ENCODE results near the gene SCT. TPM values are rescaled to one million over a fixed set of nuclear protein-coding genes. Genes with fewer than 3 reads are reported as not detected.

Gene SCT, protein sequence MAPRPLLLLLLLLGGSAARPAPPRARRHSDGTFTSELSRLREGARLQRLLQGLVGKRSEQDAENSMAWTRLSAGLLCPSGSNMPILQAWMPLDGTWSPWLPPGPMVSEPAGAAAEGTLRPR
- total RNA-seq (not detected), polyA plus RNA-seq (not detected)

DNA sequence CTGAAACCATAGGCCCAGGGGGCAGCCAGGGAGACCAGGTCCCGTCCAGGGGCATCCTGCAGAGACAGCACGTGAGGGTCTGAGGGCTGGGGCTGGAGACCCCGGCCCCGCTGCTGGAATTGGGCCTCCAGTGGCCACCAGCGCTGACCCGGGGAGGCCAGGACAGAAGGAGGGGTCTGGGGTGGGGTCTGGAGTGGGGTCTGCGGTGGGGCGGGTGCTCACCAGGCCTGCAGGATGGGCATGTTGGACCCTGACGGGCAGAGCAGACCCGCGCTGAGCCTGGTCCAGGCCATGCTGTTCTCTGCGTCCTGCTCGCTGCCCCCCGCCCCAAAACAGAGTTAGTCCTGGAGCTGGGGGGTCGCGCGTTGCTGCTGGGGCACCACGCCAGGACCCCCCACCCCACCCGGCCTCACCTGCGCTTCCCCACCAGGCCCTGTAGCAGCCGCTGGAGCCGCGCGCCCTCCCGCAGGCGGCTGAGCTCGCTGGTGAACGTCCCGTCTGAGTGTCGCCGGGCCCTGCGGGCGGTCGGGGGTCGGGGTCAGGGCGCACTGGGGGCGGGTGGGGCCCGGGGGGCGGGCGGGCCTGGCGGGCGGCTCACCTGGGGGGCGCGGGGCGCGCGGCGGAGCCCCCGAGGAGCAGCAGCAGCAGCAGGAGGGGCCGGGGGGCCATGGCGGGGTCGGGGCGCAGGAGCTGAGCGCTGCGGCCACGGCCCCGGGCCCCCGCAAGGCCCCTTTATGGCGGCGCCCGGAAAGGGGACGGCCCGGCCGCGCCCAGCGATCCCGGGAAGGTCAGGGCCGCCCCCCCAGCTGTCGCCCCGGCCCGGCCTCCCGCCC, at the start of gene SCT:
TSS of gene SCT (minus strand) at position 707 of the 833 bp plus-strand sequence. CDS start at position 669, 38 bp downstream.
- Mint-ChIP-seq H3K9me3 (peaks cover 0 to 2% (median 0%) of the 10 kb centered on the region in 5 donors), H3K27ac (peak within 1 kb of the TSS in 1 of 8 donors; percentile 92), H3K4me3 (peak within 1 kb of the TSS in 3 of 7 donors; percentile 5 to 78 (median 38)), H3K36me3 (peaks cover 0 to 3% (median 1%) of the 10 kb centered on the region in 3 donors), H3K4me1 (peaks cover 15 to 24% (median 20%) of the 10 kb centered on the region in 3 donors), H3K27me3 (peaks cover 18 to 27% of the 10 kb centered on the region in 2 donors)
- ChIA-PET POLR2A (interaction anchor here (0.6 kb wide), 1 partner anchor 58 kb away, joined by 6 read pairs; no protein-coding TSS in a partner anchor), CTCF (interaction anchor here (1.3 kb wide), 1 partner anchor 72 kb away, joined by 3 read pairs; no protein-coding TSS in a partner anchor)
- no peak for DNase-seq
- Histone ChIP-seq H3K9me3 (ENCODE audit: low read length) (no peaks in the 10 kb centered on the region), H3K4me3 (ENCODE audit: low read length) (no peak within 1 kb of the TSS), H3K4me1 (ENCODE audit: insufficient read depth, low read length) (peaks cover 9% of the 10 kb centered on the region), H3K27ac (ENCODE audit: low read depth, low read length) (no peak within 1 kb of the TSS), H3K36me3 (ENCODE audit: insufficient read depth, low read length) (no peaks in the 10 kb centered on the region), H3K27me3 (ENCODE audit: insufficient read depth, low read length, poor library complexity, severe bottlenecking) (peaks cover 4% of the 10 kb centered on the region)

DNA sequence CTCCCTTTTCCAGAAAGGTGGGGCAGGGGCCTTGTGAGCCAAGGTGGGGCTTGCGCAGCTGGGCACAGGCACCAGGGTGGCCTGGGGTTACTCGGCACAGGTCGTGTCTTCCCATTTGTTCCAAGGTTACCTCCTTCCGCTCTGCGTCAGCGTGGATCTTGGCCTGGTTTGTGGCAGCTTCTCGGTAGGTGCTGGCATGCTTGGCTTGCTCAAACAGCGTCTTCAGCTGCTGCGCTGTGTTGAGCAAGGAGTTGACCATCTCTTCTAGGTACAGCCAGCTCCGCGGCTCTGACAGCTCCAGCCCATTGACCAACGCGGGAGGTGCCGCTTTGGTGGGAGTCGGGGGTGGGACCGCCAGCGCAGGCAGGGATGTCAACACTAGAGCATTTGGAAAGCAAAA, 47.4 kb upstream of the SCT start:
- Histone ChIP-seq H3K36me3 (ENCODE audit: insufficient read depth, low read length) (peaks cover 20% of the 10 kb centered on the region), H3K27me3 (ENCODE audit: insufficient read depth, low read length, poor library complexity, severe bottlenecking) (no peaks in the 10 kb centered on the region), H3K27ac (ENCODE audit: low read depth, low read length) (no peak overlapping the region), H3K9me3 (ENCODE audit: low read length) (no peaks in the 10 kb centered on the region), H3K4me3 (ENCODE audit: low read length) (no peak overlapping the region), H3K4me1 (ENCODE audit: insufficient read depth, low read length) (no peaks in the 10 kb centered on the region)
- no peak overlapping the region for H3K4me3 Mint-ChIP-seq
- H3K4me1 Mint-ChIP-seq: no peaks in the 10 kb centered on the region
- no peak for DNase-seq
- H3K36me3 Mint-ChIP-seq: peaks cover 0 to 55% (median 12%) of the 10 kb centered on the region in 3 donors
- POLR2A ChIA-PET: no interaction called here
- CTCF ChIA-PET: interaction anchor here (1.3 kb wide), 1 partner anchor 49 kb away, joined by 3 read pairs; no protein-coding TSS in a partner anchor
- H3K27ac Mint-ChIP-seq: no peak overlapping the region
- H3K9me3 Mint-ChIP-seq: no peaks in the 10 kb centered on the region
- no peaks in the 10 kb centered on the region for H3K27me3 Mint-ChIP-seq

DNA sequence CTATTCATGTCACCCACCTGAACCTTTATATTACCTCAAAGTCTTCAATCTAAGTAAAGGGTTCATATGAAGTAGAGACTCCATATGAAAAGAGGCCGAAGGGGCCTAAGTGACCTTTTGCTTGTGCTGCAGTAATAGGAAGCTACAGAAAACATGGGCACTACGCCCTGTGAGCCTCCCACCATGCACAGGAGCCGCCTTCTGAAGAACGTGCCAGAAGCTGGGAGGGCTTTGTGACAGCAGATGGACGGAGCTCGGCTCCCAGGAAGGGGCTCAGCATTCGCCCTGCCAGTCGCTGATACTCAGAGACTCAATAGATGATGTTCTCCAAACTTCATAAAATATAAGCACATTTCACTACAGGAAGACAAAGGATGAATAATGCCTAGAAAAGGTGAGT, 46.9 kb upstream of the SCT start:
- no peak overlapping the region for H3K27ac ChIP-seq (ENCODE audit: low read depth, low read length)
- peaks cover 0 to 50% (median 12%) of the 10 kb centered on the region in 3 donors for H3K36me3 Mint-ChIP-seq
- no peaks in the 10 kb centered on the region for H3K27me3 Mint-ChIP-seq
- DNase-seq: no peak
- no peak overlapping the region for H3K4me3 Mint-ChIP-seq
- no peak overlapping the region for H3K4me3 ChIP-seq (ENCODE audit: low read length)
- CTCF ChIA-PET: interaction anchor here (1.3 kb wide), 1 partner anchor 50 kb away, joined by 3 read pairs; no protein-coding TSS in a partner anchor
- H3K4me1 ChIP-seq (ENCODE audit: insufficient read depth, low read length): no peaks in the 10 kb centered on the region
- no peaks in the 10 kb centered on the region for H3K9me3 Mint-ChIP-seq
- peak overlapping the region in 2 of 8 donors; percentile 3 to 56 for H3K27ac Mint-ChIP-seq
- no peaks in the 10 kb centered on the region for H3K9me3 ChIP-seq (ENCODE audit: low read length)
- H3K4me1 Mint-ChIP-seq: no peaks in the 10 kb centered on the region
- peaks cover 20% of the 10 kb centered on the region for H3K36me3 ChIP-seq (ENCODE audit: insufficient read depth, low read length)
- no peaks in the 10 kb centered on the region for H3K27me3 ChIP-seq (ENCODE audit: insufficient read depth, low read length, poor library complexity, severe bottlenecking)
- POLR2A ChIA-PET: no interaction called here

DNA sequence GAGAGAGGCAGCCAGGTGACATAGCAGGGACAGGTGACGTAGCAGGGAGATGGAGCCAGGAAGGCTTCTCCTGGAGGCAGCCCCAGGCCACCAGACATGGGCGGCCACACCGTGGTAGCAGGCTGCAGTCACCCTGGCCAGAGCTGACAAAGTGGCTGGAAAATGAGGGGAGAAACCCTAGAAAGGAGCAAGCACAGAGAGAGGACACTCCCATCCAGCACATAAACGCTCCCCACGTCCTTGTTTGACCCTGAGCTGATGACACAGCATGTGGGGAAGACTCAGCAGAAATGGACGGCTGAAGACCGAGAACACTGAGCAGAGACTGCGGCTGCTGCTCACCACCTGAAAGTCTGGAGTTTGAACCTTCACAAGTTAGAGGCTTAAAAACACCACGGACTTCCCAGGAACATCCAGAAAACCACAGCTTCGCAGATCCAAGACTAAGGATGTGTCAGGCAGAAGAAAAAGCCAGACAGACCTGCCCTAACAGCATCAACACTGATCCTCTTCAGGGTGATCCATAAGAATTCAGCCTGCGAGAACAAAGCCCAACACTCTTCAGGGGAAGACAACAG, 38.8 kb upstream of the SCT start:
- peaks cover 0 to 45% (median 7%) of the 10 kb centered on the region in 3 donors for H3K36me3 Mint-ChIP-seq
- H3K27ac ChIP-seq (ENCODE audit: low read depth, low read length): peak overlapping the region; percentile 59
- POLR2A ChIA-PET: no interaction called here
- H3K4me3 ChIP-seq (ENCODE audit: low read length): no peak overlapping the region
- H3K4me1 Mint-ChIP-seq: peaks cover 0 to 2% (median 0%) of the 10 kb centered on the region in 3 donors
- H3K4me1 ChIP-seq (ENCODE audit: insufficient read depth, low read length): no peaks in the 10 kb centered on the region
- H3K27ac Mint-ChIP-seq: peak overlapping the region in 3 of 8 donors; percentile 12 to 25 (median 22)
- no peaks in the 10 kb centered on the region for H3K9me3 Mint-ChIP-seq
- CTCF ChIA-PET: no interaction called here
- no peak for DNase-seq
- peaks cover 5% of the 10 kb centered on the region for H3K36me3 ChIP-seq (ENCODE audit: insufficient read depth, low read length)
- H3K4me3 Mint-ChIP-seq: no peak overlapping the region
- H3K27me3 Mint-ChIP-seq: no peaks in the 10 kb centered on the region
- H3K27me3 ChIP-seq (ENCODE audit: insufficient read depth, low read length, poor library complexity, severe bottlenecking): no peaks in the 10 kb centered on the region
- H3K9me3 ChIP-seq (ENCODE audit: low read length): no peaks in the 10 kb centered on the region

DNA sequence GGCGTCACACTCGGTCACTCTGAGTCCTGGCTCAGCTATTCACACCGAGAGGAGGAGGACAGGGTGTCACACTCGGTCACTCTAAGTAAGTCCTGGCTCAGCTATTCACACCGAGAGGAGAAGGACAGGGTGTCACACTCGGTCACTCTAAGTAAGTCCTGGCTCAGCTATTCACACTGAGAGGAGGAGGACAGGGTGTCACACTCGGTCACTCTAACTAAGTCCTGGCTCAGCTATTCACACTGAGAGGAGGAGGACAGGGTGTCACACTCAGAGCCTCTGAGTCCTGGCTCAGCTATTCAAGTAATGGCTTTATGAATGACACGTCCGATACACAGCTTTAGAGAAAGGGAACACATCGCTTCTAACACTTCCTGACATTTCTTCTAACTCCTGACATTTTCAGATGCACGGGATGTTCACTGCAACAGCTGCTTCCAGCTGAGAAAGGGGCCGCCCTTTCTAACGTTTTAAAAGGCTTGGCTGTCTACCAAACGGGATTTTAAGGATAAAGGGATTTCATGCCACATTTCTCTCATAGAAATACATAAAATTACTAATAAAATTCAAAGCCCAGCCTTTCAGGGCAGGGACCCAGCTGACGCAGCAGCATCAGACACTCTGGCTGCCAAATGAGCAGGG, 38.2 kb upstream of the SCT start:
- H3K9me3 Mint-ChIP-seq: no peaks in the 10 kb centered on the region
- peaks cover 0 to 45% (median 7%) of the 10 kb centered on the region in 3 donors for H3K36me3 Mint-ChIP-seq
- Histone ChIP-seq H3K27ac (ENCODE audit: low read depth, low read length) (peak overlapping the region; percentile 59), H3K4me1 (ENCODE audit: insufficient read depth, low read length) (no peaks in the 10 kb centered on the region), H3K4me3 (ENCODE audit: low read length) (no peak overlapping the region), H3K9me3 (ENCODE audit: low read length) (no peaks in the 10 kb centered on the region), H3K27me3 (ENCODE audit: insufficient read depth, low read length, poor library complexity, severe bottlenecking) (no peaks in the 10 kb centered on the region), H3K36me3 (ENCODE audit: insufficient read depth, low read length) (peaks cover 5% of the 10 kb centered on the region)
- no peak for DNase-seq
- H3K27me3 Mint-ChIP-seq: no peaks in the 10 kb centered on the region
- peak overlapping the region in 2 of 8 donors; percentile 12 to 22 for H3K27ac Mint-ChIP-seq
- H3K4me3 Mint-ChIP-seq: no peak overlapping the region
- POLR2A ChIA-PET: no interaction called here
- CTCF ChIA-PET: no interaction called here
- peaks cover 0 to 2% (median 0%) of the 10 kb centered on the region in 3 donors for H3K4me1 Mint-ChIP-seq

DNA sequence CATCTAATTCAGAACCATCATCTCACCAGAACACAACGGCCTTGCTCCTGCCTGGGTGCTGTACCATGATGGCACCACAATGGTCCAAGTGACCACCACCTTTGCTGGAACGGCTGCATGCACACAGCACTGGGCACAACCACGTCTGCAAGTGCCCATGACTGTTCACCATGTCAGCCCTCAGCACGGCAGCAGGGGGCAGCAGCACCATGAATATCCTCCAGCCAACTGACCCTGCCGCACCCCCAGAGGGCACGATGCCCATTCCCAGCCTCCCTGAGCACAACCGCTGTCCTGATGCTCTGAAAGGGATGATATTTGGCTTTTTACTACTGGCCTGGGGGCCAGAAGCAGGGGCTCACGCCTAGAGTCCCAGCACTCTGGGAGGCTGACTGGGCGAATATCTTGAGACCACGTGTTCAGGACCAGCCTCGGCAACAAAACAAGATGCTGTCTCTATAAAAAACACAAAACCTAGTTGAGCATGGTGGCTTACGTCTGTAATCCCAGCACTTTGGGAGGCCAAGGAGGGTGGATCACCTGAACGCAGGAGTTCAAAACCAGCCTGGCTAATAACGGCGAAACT, 35.8 kb upstream of the SCT start:
- Histone ChIP-seq H3K4me3 (ENCODE audit: low read length) (no peak overlapping the region), H3K4me1 (ENCODE audit: insufficient read depth, low read length) (no peaks in the 10 kb centered on the region), H3K27me3 (ENCODE audit: insufficient read depth, low read length, poor library complexity, severe bottlenecking) (no peaks in the 10 kb centered on the region), H3K27ac (ENCODE audit: low read depth, low read length) (no peak overlapping the region), H3K36me3 (ENCODE audit: insufficient read depth, low read length) (peaks cover 6% of the 10 kb centered on the region), H3K9me3 (ENCODE audit: low read length) (no peaks in the 10 kb centered on the region)
- ChIA-PET POLR2A (no interaction called here), CTCF (interaction anchor here (0.7 to 1.2 kb wide), 5 partner anchors 59 to 108 kb away, joined by 3 to 5 read pairs (median 3); no protein-coding TSS in a partner anchor)
- no peak overlapping the region for H3K4me3 Mint-ChIP-seq
- peaks cover 0 to 2% (median 0%) of the 10 kb centered on the region in 3 donors for H3K4me1 Mint-ChIP-seq
- no peaks in the 10 kb centered on the region for H3K27me3 Mint-ChIP-seq
- no peak overlapping the region for H3K27ac Mint-ChIP-seq
- DNase-seq: peak in 3 of 5 donors; percentile 9 to 45 (median 12)
- H3K36me3 Mint-ChIP-seq: peaks cover 0 to 54% (median 5%) of the 10 kb centered on the region in 3 donors
- H3K9me3 Mint-ChIP-seq: no peaks in the 10 kb centered on the region

DNA sequence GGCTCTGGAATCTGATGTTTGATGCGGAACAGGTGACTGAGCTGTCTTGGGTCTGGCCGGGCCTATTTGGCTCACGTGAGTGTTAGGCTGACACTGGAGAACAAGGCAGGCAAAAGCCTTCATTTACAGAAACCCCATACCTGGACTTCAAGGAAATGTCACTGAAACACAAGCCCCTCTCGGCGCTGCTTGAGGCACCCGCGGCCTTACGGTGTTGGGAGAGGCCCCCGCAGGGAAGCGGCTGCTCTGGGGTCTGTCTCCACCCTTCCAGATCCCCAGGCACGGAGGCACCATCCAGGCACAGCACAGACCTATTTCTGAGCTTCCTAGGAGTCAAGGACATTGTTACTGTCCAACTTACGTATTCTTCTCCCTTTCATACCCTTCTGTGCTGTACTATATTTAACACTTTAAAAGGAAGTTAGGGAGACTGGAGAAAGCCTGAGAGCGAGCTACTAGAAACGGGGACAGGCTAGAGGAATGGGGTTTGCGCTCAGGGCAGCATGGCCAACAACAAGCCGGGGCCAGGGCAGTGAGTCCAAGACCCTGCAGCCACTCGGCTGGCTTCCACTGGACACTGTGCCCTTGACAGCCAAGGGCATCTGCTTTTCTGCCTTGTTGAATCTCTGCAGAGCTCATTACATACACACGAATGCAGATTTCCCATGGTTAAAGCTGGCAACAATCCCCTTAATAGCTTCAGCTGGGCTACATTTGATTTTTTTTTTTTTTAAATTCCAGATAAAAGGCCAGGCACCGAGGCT, 33.9 kb upstream of the SCT start:
- no peak overlapping the region for H3K4me3 Mint-ChIP-seq
- peaks cover 0 to 50% (median 3%) of the 10 kb centered on the region in 3 donors for H3K36me3 Mint-ChIP-seq
- Histone ChIP-seq H3K9me3 (ENCODE audit: low read length) (no peaks in the 10 kb centered on the region), H3K36me3 (ENCODE audit: insufficient read depth, low read length) (peaks cover 9% of the 10 kb centered on the region), H3K4me3 (ENCODE audit: low read length) (no peak overlapping the region), H3K27ac (ENCODE audit: low read depth, low read length) (no peak overlapping the region), H3K4me1 (ENCODE audit: insufficient read depth, low read length) (no peaks in the 10 kb centered on the region), H3K27me3 (ENCODE audit: insufficient read depth, low read length, poor library complexity, severe bottlenecking) (no peaks in the 10 kb centered on the region)
- no peak for DNase-seq
- no peaks in the 10 kb centered on the region for H3K27me3 Mint-ChIP-seq
- ChIA-PET POLR2A (no interaction called here), CTCF (no interaction called here)
- H3K27ac Mint-ChIP-seq: no peak overlapping the region
- H3K4me1 Mint-ChIP-seq: peaks cover 0 to 2% (median 0%) of the 10 kb centered on the region in 3 donors
- H3K9me3 Mint-ChIP-seq: no peaks in the 10 kb centered on the region

Data from CD8-positive, alpha-beta memory T cell (primary cell).